AG10803 (cell line): Measurements from ENCODE around the gene NFS1.
"Not testable (repeated sequence)": the region's sequence is repeated elsewhere in the genome, so short reads cannot be mapped to it uniquely, and the experiment has no call there.

Experiments
- DNase-seq: peaks from one replicate; pipeline ENCODE4 v3.0.0; 2010; ENCODE audit warnings: low read depth
- H3K4me3 ChIP-seq: 2 replicates; pipeline ENCODE4 v1.5.1; 2011; ENCODE audit warnings: mild to moderate bottlenecking, low read length, control low read depth
- TF ChIP-seq, protein P1 (sequence below): conservative IDR thresholded peaks from 2 replicates; pipeline ENCODE4 v1.5.1; 2011; ENCODE audit warnings: mild to moderate bottlenecking, low read length, control low read depth, inconsistent platforms

Gene NFS1

DNA sequence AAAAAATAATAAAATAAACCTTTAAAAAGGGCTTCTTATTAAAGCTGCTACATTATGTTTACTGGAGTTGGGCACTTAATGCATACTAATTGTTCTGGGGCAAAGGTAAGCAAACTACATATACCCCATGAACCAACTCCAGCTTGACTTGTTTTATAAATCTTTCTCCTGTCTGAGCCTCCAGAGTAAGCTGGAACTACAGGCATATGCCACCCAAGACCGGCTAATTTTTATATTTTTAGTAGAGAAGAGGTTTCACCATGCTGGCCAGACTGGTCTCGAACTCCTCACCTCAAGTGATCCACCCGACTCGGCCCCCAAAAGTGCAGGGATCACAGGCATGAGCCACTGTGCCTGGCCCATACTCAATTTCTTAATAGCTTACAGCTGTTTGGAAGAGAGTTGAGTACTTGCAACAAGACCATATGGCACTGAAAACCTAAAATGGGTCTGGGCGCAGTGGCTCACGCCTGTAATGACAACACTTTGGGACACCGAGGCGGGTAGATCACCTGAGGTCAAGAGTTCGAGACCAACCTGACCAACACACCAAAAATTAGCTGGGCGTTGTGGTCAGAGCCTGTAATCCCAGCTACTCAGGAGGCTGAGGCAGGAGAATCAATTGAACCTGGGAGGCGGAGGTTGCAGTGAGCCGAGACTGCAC is 20.0 kb upstream of the NFS1 start:
- TF ChIP-seq, protein P1, sequence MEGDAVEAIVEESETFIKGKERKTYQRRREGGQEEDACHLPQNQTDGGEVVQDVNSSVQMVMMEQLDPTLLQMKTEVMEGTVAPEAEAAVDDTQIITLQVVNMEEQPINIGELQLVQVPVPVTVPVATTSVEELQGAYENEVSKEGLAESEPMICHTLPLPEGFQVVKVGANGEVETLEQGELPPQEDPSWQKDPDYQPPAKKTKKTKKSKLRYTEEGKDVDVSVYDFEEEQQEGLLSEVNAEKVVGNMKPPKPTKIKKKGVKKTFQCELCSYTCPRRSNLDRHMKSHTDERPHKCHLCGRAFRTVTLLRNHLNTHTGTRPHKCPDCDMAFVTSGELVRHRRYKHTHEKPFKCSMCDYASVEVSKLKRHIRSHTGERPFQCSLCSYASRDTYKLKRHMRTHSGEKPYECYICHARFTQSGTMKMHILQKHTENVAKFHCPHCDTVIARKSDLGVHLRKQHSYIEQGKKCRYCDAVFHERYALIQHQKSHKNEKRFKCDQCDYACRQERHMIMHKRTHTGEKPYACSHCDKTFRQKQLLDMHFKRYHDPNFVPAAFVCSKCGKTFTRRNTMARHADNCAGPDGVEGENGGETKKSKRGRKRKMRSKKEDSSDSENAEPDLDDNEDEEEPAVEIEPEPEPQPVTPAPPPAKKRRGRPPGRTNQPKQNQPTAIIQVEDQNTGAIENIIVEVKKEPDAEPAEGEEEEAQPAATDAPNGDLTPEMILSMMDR, result no peak
- peak; percentile 76 for DNase-seq
- no peak overlapping the region for H3K4me3 ChIP-seq

DNA sequence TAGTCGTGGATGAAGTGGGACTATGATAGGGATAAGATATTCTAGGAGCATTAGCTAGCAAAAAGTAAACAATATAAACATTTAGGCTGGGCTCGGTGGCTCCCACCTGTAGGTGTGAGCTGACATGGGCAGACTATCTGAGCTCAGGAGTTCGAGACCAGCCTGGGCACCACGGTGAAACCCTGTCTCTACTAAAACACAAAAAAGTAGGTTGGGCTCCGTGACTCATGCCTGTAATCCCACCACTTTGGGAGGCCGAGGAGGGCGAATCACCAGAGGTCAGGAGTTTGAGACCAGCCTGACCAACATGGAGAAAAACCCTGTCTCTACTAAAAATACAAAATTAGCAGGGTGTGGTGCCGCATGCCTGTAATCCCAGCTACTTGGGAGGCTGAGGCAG is 19.2 kb upstream of the NFS1 start:
- H3K4me3 ChIP-seq, DNase-seq: not testable (repeated sequence)

DNA sequence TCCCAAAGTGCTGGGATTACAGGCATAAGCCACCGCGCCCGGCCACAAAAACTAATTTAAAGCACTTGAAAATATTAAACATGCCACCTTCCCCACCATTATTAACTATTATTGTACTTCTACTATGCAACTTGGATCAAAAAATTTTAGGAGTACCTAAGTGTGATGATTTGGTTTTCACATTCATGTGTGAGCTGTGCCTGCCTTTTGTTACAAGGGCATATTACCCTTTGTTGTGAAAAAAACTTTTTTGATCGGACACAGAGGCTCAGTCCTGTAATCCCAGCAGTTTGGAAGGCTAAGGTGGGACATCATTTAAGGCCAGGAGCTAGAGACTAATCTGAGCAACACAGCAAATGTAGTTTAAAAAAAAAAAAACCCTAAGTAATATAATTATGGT is 17.2 kb upstream of the NFS1 start:
- no peak overlapping the region for H3K4me3 ChIP-seq
- TF ChIP-seq, protein P1, result no peak
- DNase-seq, result no peak

DNA sequence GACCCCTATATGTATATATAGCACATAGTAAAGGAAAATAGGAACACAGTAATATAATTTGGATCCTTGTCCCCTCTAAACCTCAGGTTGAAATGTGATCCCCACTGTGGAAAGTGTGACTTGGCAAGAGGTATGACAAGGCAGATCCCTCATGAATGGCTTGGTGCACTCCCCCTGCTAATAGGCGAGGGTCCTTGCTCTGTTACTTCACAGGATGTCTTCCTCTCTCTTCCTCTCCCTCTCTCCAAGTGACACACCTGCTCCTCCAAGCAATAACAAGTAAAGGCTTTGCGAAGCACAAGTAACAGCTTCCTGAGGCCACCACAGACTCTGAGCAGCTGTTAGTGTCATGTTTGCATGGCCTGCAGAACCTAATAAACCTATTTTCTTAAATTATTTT is 16.5 kb upstream of the NFS1 start:
- no peak for DNase-seq
- H3K4me3 ChIP-seq, result no peak overlapping the region
- TF ChIP-seq, protein P1, result no peak

DNA sequence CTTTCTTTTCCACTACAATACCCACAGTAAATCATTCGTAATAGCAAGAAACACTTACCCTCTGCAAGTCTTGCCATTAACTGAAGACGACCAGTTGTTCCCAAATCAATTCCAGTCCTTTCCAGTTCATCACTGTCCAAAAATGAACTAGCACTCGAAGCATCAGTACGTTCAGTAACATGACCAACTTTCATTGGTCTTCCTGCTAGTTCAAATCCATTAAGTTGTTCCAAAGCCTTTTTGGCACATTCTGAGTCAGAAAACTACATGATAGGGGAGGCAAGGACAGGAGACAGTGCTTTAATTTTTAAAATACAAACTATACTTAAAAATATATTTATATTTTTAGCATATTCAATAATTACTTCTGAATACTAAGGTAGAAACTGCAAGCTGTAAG is 15.0 kb upstream of the NFS1 start:
- no peak overlapping the region for H3K4me3 ChIP-seq
- DNase-seq, result no peak
- TF ChIP-seq, protein P1, result no peak

- H3K4me3 ChIP-seq, DNase-seq: not testable (repeated sequence)
Measured at GRCh38 chr20:35713120-35713519, 14.0 kb upstream of the NFS1 start.

DNA sequence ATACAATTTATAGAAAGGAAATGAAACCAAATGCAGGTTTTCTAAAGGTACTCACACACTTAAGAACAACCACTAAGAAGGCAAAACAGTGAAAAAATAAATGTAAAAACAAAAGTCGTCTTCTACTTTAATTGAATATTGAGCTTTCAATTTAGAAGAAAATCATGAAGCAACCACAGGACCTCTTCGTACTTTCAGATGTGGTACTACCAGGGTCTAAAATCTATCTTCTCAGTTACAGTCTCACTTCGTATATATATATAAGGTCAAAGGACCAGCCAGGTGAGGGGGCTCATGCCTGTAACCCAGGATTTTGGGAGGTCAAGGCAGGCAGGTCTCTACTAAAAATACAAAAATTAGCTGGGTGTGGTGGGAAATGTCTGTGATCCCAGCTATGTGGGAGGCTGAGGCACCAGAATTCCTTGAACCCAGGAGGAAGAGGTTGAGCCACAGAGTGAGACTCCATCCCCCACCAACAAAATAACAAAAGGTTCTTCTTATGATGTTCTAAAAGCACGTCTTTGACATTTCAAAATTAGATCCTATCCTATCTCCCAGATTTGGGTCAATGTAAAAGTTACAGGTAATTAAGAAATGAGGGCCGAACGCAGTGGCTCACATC is 12.5 kb upstream of the NFS1 start:
- DNase-seq, result no peak
- H3K4me3 ChIP-seq, result no peak overlapping the region
- TF ChIP-seq, protein P1, result no peak

GRCh38 chr20:35710884-35711587 is 11.9 kb upstream of the NFS1 start:
- TF ChIP-seq, protein P1, result no peak
- H3K4me3 ChIP-seq, result no peak overlapping the region

More at GRCh38 chr20:35710884-35711587, 11.9 kb upstream of the NFS1 start:
- no peak for DNase-seq
